ENCODE data around the gene MATN1.
A peak's percentile ranks its signal among the peaks of the same experiment; 100 is the strongest.

MATN1 gene

GRCh38 chr1:30758785-30759380 lies 35.5 kb upstream of the MATN1 start:
- peak; percentile 58 for DNase-seq
- in situ Hi-C loops (cut with MboI; ENCODE audit: low pct_unique_long_range_greater_than_20kb, low sequenced_read_pairs): no loop called here

- in situ Hi-C loops (cut with MboI; ENCODE audit: low pct_unique_long_range_greater_than_20kb, low sequenced_read_pairs): no loop called here
Observed at GRCh38 chr1:30758121-30758688, 34.8 kb upstream of the MATN1 start.

GRCh38 chr1:30757352-30758120 lies 34.2 kb upstream of the MATN1 start, which contains the start of gene LAPTM5:
Gene LAPTM5, minus strand, starts transcription at chr1:30757774. Its CDS starts 29 bp downstream, at chr1:30757745.
- in situ Hi-C loops (cut with MboI; ENCODE audit: low pct_unique_long_range_greater_than_20kb, low sequenced_read_pairs): no loop called here
- DNase-seq: peak; percentile 83

More at GRCh38 chr1:30758121-30758688, 34.8 kb upstream of the MATN1 start:
- DNase-seq: no peak

- in situ Hi-C loops (cut with MboI; ENCODE audit: low pct_unique_long_range_greater_than_20kb, low sequenced_read_pairs): no loop called here
- peak; percentile 97 for DNase-seq
Observed at GRCh38 chr1:30756545-30757351, 33.4 kb upstream of the MATN1 start.

GRCh38 chr1:30756206-30756544 lies 32.8 kb upstream of the MATN1 start:
- in situ Hi-C loops (cut with MboI; ENCODE audit: low pct_unique_long_range_greater_than_20kb, low sequenced_read_pairs): no loop called here
- DNase-seq: no peak

- in situ Hi-C loops (cut with MboI; ENCODE audit: low pct_unique_long_range_greater_than_20kb, low sequenced_read_pairs): no loop called here
- DNase-seq: no peak
Observed at GRCh38 chr1:30755746-30756145, 32.4 kb upstream of the MATN1 start.

- no peak for DNase-seq
- in situ Hi-C loops (cut with MboI; ENCODE audit: low pct_unique_long_range_greater_than_20kb, low sequenced_read_pairs): no loop called here
Observed at GRCh38 chr1:30755334-30755733, 31.9 kb upstream of the MATN1 start.

- in situ Hi-C loops (cut with MboI; ENCODE audit: low pct_unique_long_range_greater_than_20kb, low sequenced_read_pairs): no loop called here
Observed at GRCh38 chr1:30754684-30755171, 31.3 kb upstream of the MATN1 start.

GRCh38 chr1:30753660-30754123 lies 30.3 kb upstream of the MATN1 start:
- in situ Hi-C loops (cut with MboI; ENCODE audit: low pct_unique_long_range_greater_than_20kb, low sequenced_read_pairs): no loop called here
- DNase-seq: no peak

More at GRCh38 chr1:30754684-30755171, 31.3 kb upstream of the MATN1 start:
- DNase-seq: peak; percentile 87

- in situ Hi-C loops (cut with MboI; ENCODE audit: low pct_unique_long_range_greater_than_20kb, low sequenced_read_pairs): no loop called here
Observed at GRCh38 chr1:30753118-30753517, 29.7 kb upstream of the MATN1 start.

GRCh38 chr1:30752651-30752908 lies 29.2 kb upstream of the MATN1 start:
- no peak for DNase-seq
- in situ Hi-C loops (cut with MboI; ENCODE audit: low pct_unique_long_range_greater_than_20kb, low sequenced_read_pairs): no loop called here

More at GRCh38 chr1:30753118-30753517, 29.7 kb upstream of the MATN1 start:
- no peak for DNase-seq

- DNase-seq: no peak
- in situ Hi-C loops (cut with MboI; ENCODE audit: low pct_unique_long_range_greater_than_20kb, low sequenced_read_pairs): no loop called here
Observed at GRCh38 chr1:30751830-30752650, 28.7 kb upstream of the MATN1 start.

- in situ Hi-C loops (cut with MboI; ENCODE audit: low pct_unique_long_range_greater_than_20kb, low sequenced_read_pairs): no loop called here
- no peak for DNase-seq
Observed at GRCh38 chr1:30750731-30751291, 27.4 kb upstream of the MATN1 start.

GRCh38 chr1:30749691-30750583 lies 26.6 kb upstream of the MATN1 start:
- DNase-seq: no peak
- in situ Hi-C loops (cut with MboI; ENCODE audit: low pct_unique_long_range_greater_than_20kb, low sequenced_read_pairs): no loop called here

- no peak for DNase-seq
- in situ Hi-C loops (cut with MboI; ENCODE audit: low pct_unique_long_range_greater_than_20kb, low sequenced_read_pairs): no loop called here
Observed at GRCh38 chr1:30748699-30749401, 25.5 kb upstream of the MATN1 start.

GRCh38 chr1:30748098-30748698 lies 24.8 kb upstream of the MATN1 start:
- peak; percentile 47 for DNase-seq
- in situ Hi-C loops (cut with MboI; ENCODE audit: low pct_unique_long_range_greater_than_20kb, low sequenced_read_pairs): no loop called here
